K562 (cell line): ENCODE results near the gene TXNRD2. TPM values are rescaled to one million over a fixed set of nuclear protein-coding genes. Genes with fewer than 3 reads are reported as not detected.

Source experiments
- CTBP1 ChIP-seq: fragments of 450-650 bp; IDR thresholded peaks from 2 replicates; pipeline ENCODE4 v1.6.1; 2016; ENCODE audit warnings: borderline replicate concordance
- ELF1 ChIP-seq: fragments of 200-800 bp; sonication (Bioruptor generic); IDR thresholded peaks from 2 replicates; pipeline ENCODE4 v1.6.1; 2016; ENCODE audit warnings: missing genetic modification characterization, missing compliant biosample characterization
- HOMEZ ChIP-seq: fragments of 250-450 bp; sonication (Bioruptor Pico); IDR thresholded peaks from 2 replicates; pipeline ENCODE4 v1.4.0; 2020; ENCODE audit warnings: mild to moderate bottlenecking, moderate library complexity
- MTF1 ChIP-seq: fragments of 250-450 bp; sonication (Bioruptor Pico); IDR thresholded peaks from 2 replicates; pipeline ENCODE4 v1.9.0; 2021; ENCODE audit warnings: moderate library complexity, mild to moderate bottlenecking, inconsistent platforms, borderline replicate concordance
- RREB1 ChIP-seq: fragments of 250-450 bp; sonication (Bioruptor Pico); IDR thresholded peaks from 2 replicates; pipeline ENCODE4 v1.4.0; 2020
- TEAD2 ChIP-seq: fragments of 450-650 bp; IDR thresholded peaks from 2 replicates; pipeline ENCODE4 v1.6.1; 2016; ENCODE audit warnings: missing genetic modification characterization, control low read depth, missing compliant biosample characterization
- TSC22D4 ChIP-seq: fragments of 450-650 bp; IDR thresholded peaks from 2 replicates; pipeline ENCODE4 v1.6.1; 2016; ENCODE audit warnings: missing genetic modification characterization, missing biosample characterization, control low read depth
- ZNF584 ChIP-seq: fragments of 200-800 bp; sonication (Bioruptor generic); IDR thresholded peaks from 2 replicates; pipeline ENCODE4 v1.6.1; 2016; ENCODE audit warnings: low read depth, mild to moderate bottlenecking, missing genetic modification characterization, missing compliant biosample characterization
- polyA plus RNA-seq, 8 experiments: library from polyadenylated mRNA; depleted of rRNA in 4 of 8; stranded (reverse) in 5 of 8; unstranded in 3 of 8; fragments of >200 nt; fragmentation: Nextera tagmentation in 2 of 8; fragmentation: Illumina TruSeq in 1 of 8; extraction: Ambion mirVana in 2 of 8; extraction: Trizol in 1 of 8; gene quantifications; 2 replicates each; pipeline versions ENCODE4 v1.2.1 to v1.2.3, GENCODE V29; 2011 to 2014; ENCODE audit warnings: inconsistent platforms in 1 of 8, missing spikeins in 1 of 8
- total RNA-seq, 7 experiments: library from RNA; depleted of rRNA in 6 of 7; stranded (reverse); fragments of >200 nt in 6 of 7; fragmentation: Illumina TruSeq in 2 of 7; extraction: Trizol in 2 of 7; gene quantifications; 2 replicates each; pipeline versions ENCODE4 v1.2.1 to v1.2.3, GENCODE V29; 2011 to 2021; ENCODE audit warnings: low replicate concordance in 1 of 7
- TF ChIP-seq, protein P1 (sequence below): fragments of 450-650 bp; IDR thresholded peaks from 2 replicates; pipeline ENCODE4 v1.6.1; 2014; ENCODE audit warnings: low read depth, mild to moderate bottlenecking, moderate library complexity, borderline replicate concordance
- TF ChIP-seq, protein P2 (sequence below): sonication (generic); formaldehyde crosslinking; IDR thresholded peaks from 2 replicates; pipeline ENCODE4 v1.8.1; 2023; ENCODE audit warnings: mild to moderate bottlenecking, missing genetic modification reagents
- TF ChIP-seq, protein P3 (sequence below), 2 experiments: IDR thresholded peaks; 2 replicates each; pipeline ENCODE4 v1.6.1; 2012; ENCODE audit warnings: improper control_type of control experiment in 2 of 2, low read depth in 2 of 2, low read length in 2 of 2, borderline replicate concordance in 1 of 2
- TF ChIP-seq, protein P4 (sequence below): fragments of 450-650 bp; IDR thresholded peaks from 2 replicates; pipeline ENCODE4 v1.6.1; 2016; ENCODE audit warnings: low read depth, mild to moderate bottlenecking, moderate library complexity

TXNRD2 gene
- total and polyA plus RNA-seq, 9 of the 15 experiments (the other 6 are each of a cell fraction or from before 2014, with no cell fraction given): 3.3 to 80.2 (median 49.4) TPM

- TF ChIP-seq RREB1 (CRISPR knock-in tag) (no peak), ZNF584 (CRISPR knock-in tag) (peak; percentile 24; the same call in 1 of the 2 replicates), HOMEZ (CRISPR knock-in tag) (no peak), CTBP1 (no peak), ELF1 (tag) (no peak), TEAD2 (tag) (no peak), TSC22D4 (tag) (no peak), MTF1 (no peak)
- TF ChIP-seq, protein P1, sequence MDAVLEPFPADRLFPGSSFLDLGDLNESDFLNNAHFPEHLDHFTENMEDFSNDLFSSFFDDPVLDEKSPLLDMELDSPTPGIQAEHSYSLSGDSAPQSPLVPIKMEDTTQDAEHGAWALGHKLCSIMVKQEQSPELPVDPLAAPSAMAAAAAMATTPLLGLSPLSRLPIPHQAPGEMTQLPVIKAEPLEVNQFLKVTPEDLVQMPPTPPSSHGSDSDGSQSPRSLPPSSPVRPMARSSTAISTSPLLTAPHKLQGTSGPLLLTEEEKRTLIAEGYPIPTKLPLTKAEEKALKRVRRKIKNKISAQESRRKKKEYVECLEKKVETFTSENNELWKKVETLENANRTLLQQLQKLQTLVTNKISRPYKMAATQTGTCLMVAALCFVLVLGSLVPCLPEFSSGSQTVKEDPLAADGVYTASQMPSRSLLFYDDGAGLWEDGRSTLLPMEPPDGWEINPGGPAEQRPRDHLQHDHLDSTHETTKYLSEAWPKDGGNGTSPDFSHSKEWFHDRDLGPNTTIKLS: no peak
- TF ChIP-seq, protein P2, sequence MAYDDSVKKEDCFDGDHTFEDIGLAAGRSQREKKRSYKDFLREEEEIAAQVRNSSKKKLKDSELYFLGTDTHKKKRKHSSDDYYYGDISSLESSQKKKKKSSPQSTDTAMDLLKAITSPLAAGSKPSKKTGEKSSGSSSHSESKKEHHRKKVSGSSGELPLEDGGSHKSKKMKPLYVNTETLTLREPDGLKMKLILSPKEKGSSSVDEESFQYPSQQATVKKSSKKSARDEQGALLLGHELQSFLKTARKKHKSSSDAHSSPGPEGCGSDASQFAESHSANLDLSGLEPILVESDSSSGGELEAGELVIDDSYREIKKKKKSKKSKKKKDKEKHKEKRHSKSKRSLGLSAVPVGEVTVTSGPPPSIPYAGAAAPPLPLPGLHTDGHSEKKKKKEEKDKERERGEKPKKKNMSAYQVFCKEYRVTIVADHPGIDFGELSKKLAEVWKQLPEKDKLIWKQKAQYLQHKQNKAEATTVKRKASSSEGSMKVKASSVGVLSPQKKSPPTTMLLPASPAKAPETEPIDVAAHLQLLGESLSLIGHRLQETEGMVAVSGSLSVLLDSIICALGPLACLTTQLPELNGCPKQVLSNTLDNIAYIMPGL (CRISPR knock-in tag): 0 out of 2 replicates have a peak, but pooled peaks have one; percentile 50
- TF ChIP-seq, protein P3, sequence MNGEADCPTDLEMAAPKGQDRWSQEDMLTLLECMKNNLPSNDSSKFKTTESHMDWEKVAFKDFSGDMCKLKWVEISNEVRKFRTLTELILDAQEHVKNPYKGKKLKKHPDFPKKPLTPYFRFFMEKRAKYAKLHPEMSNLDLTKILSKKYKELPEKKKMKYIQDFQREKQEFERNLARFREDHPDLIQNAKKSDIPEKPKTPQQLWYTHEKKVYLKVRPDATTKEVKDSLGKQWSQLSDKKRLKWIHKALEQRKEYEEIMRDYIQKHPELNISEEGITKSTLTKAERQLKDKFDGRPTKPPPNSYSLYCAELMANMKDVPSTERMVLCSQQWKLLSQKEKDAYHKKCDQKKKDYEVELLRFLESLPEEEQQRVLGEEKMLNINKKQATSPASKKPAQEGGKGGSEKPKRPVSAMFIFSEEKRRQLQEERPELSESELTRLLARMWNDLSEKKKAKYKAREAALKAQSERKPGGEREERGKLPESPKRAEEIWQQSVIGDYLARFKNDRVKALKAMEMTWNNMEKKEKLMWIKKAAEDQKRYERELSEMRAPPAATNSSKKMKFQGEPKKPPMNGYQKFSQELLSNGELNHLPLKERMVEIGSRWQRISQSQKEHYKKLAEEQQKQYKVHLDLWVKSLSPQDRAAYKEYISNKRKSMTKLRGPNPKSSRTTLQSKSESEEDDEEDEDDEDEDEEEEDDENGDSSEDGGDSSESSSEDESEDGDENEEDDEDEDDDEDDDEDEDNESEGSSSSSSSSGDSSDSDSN (IDR thresholded peaks at IDR 0.05; ENCODE audit: borderline replicate concordance in 1 of 2, low read depth in 2 of 2, low read length in 2 of 2): no peak
- TF ChIP-seq, protein P4, sequence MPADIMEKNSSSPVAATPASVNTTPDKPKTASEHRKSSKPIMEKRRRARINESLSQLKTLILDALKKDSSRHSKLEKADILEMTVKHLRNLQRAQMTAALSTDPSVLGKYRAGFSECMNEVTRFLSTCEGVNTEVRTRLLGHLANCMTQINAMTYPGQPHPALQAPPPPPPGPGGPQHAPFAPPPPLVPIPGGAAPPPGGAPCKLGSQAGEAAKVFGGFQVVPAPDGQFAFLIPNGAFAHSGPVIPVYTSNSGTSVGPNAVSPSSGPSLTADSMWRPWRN: no peak
Observed at GRCh38 chr22:19887256-19887985, 54.2 kb downstream of the TXNRD2 start (continued).
